HepG2 (cell line): ENCODE data around the gene TLK1. TPM values are rescaled to one million over a fixed set of nuclear protein-coding genes. Genes with fewer than 3 reads are reported as not detected.

Experiments used
- CREM ChIP-seq, 2 experiments: sonication (generic) in 1 of 2; formaldehyde crosslinking in 1 of 2; IDR thresholded peaks; 2 replicates each; pipeline versions ENCODE4 v1.4.0 to v1.6.1; 2016 to 2020; ENCODE audit warnings: antibody characterized with exemption in 1 of 2, mild to moderate bottlenecking in 1 of 2, missing genetic modification reagents in 1 of 2
- EZH2 ChIP-seq: conservative IDR thresholded peaks from 2 replicates; pipeline ENCODE4 v1.6.1; 2012; ENCODE audit warnings: mild to moderate bottlenecking, low read depth, low read length, moderate library complexity
- FOXC1 ChIP-seq: sonication (generic); formaldehyde crosslinking; IDR thresholded peaks from 2 replicates; pipeline ENCODE4 v1.8.0; 2022; ENCODE audit warnings: mild to moderate bottlenecking, missing genetic modification reagents, borderline replicate concordance
- HES4 ChIP-seq: sonication (generic); formaldehyde crosslinking; IDR thresholded peaks from 2 replicates; pipeline ENCODE4 v1.9.0; 2021; ENCODE audit warnings: mild to moderate bottlenecking, missing genetic modification reagents, borderline replicate concordance
- HNRNPL ChIP-seq: fragments of 200-400 bp; formaldehyde crosslinking; IDR thresholded peaks from 2 replicates; pipeline ENCODE4 v1.6.1; 2017; ENCODE audit warnings: mild to moderate bottlenecking, low read depth, low read length
- HOXD1 ChIP-seq: sonication (generic); formaldehyde crosslinking; IDR thresholded peaks from 2 replicates; pipeline ENCODE4 v1.5.0; 2020; ENCODE audit warnings: missing genetic modification reagents
- KDM3A ChIP-seq: IDR thresholded peaks from 2 replicates; pipeline ENCODE4 v1.6.1; 2018; ENCODE audit warnings: low read depth, missing compliant biosample characterization
- KLF6 ChIP-seq: IDR thresholded peaks from 2 replicates; pipeline ENCODE4 v1.8.0; 2016; ENCODE audit warnings: missing biosample characterization, missing genetic modification reagents
- MNT ChIP-seq: fragments of 450-650 bp; IDR thresholded peaks from 2 replicates; pipeline ENCODE4 v1.6.1; 2016
- NFYC ChIP-seq: IDR thresholded peaks from 2 replicates; pipeline ENCODE4 v1.6.1; 2016; ENCODE audit warnings: missing genetic modification reagents, missing compliant biosample characterization
- PRMT3 ChIP-seq: sonication (generic); formaldehyde crosslinking; IDR thresholded peaks from 2 replicates; pipeline ENCODE4 v1.8.1; 2022; ENCODE audit warnings: low read depth, mild to moderate bottlenecking, moderate library complexity, missing genetic modification reagents, borderline replicate concordance
- SAFB2 ChIP-seq: sonication (generic); formaldehyde crosslinking; IDR thresholded peaks from 2 replicates; pipeline ENCODE4 v1.5.1; 2020; ENCODE audit warnings: missing genetic modification reagents, low read depth, mild to moderate bottlenecking, borderline replicate concordance
- SIX4 ChIP-seq: sonication (generic); formaldehyde crosslinking; IDR thresholded peaks from 2 replicates; pipeline ENCODE4 v1.4.0; 2020; ENCODE audit warnings: missing genetic modification reagents
- SNAPC2 ChIP-seq: sonication (generic); formaldehyde crosslinking; IDR thresholded peaks from 2 replicates; pipeline ENCODE4 v1.8.1; 2022; ENCODE audit warnings: mild to moderate bottlenecking, missing genetic modification reagents
- TRAFD1 ChIP-seq: sonication (generic); formaldehyde crosslinking; IDR thresholded peaks from 2 replicates; pipeline ENCODE4 v1.5.1; 2020; ENCODE audit warnings: missing genetic modification reagents, mild to moderate bottlenecking, borderline replicate concordance
- ZBTB3 ChIP-seq: sonication (generic); formaldehyde crosslinking; IDR thresholded peaks from 2 replicates; pipeline ENCODE4 v1.4.0; 2020; ENCODE audit warnings: low read depth, mild to moderate bottlenecking, moderate library complexity, missing genetic modification reagents, borderline replicate concordance
- ZNF263 ChIP-seq: sonication (generic); formaldehyde crosslinking; IDR thresholded peaks from 2 replicates; pipeline ENCODE4 v1.4.0; 2020; ENCODE audit warnings: missing genetic modification reagents
- ZNF407 ChIP-seq: sonication (generic); formaldehyde crosslinking; IDR thresholded peaks from one replicate; pipeline ENCODE4 v1.5.1; 2020; ENCODE audit warnings: mild to moderate bottlenecking, missing genetic modification reagents; ENCODE audit errors: not compliant biosample characterization
- polyA plus RNA-seq, 8 experiments: library from polyadenylated mRNA; depleted of rRNA in 3 of 8; stranded (reverse) in 7 of 8; unstranded in 1 of 8; fragments of >200 nt; fragmentation: Illumina TruSeq in 4 of 8; extraction: Trizol in 4 of 8; gene quantifications; 2 replicates each; pipeline versions ENCODE4 v1.2.1 to v1.2.3, GENCODE V29; 2011 to 2016; ENCODE audit warnings: low read depth in 4 of 8, missing spikeins in 1 of 8, mixed read lengths in 1 of 8; ENCODE audit not compliant: insufficient read depth in 1 of 8
- total RNA-seq, 5 experiments: library from RNA; depleted of rRNA; stranded (reverse); fragments of >200 nt; fragmentation: Illumina TruSeq; extraction: Trizol; gene quantifications; 2 replicates each; pipeline ENCODE4 v1.2.3, GENCODE V29; 2016; ENCODE audit warnings: low read depth in 1 of 5

The TLK1 gene
- total and polyA plus RNA-seq, 2 of the 13 experiments (the other 11 are each of a cell fraction or from before 2014, with no cell fraction given), result 16.8 to 28.7 TPM

GRCh38 chr2:170974304-170974993, 186.2 kb downstream of the TLK1 start (continued):
- peak; percentile 77 for TF ChIP-seq ZNF407
- TF ChIP-seq KLF6 (CRISPR knock-in tag), result no peak; the same call in none of the 2 replicates
- no peak for TF ChIP-seq SNAPC2
- TF ChIP-seq FOXC1, result no peak
- no peak for TF ChIP-seq CREM (IDR thresholded peaks at IDR 0.05)
- no peak for TF ChIP-seq CREM (CRISPR knock-in tag; IDR thresholded peaks at IDR 0.05)
- TF ChIP-seq SIX4 (CRISPR knock-in tag), result 0 out of 2 replicates have a peak, but pooled peaks have one; percentile 9
- peak; percentile 62 for TF ChIP-seq MNT
- no peak for TF ChIP-seq ZNF263 (CRISPR knock-in tag)
- no peak for TF ChIP-seq HNRNPL
- TF ChIP-seq ZBTB3 (CRISPR knock-in tag), result no peak
- 0 out of 2 replicates have a peak, but pooled peaks have one; percentile 2 for TF ChIP-seq SAFB2
- 0 out of 2 replicates have a peak, but pooled peaks have one; percentile 19 for TF ChIP-seq NFYC
- TF ChIP-seq PRMT3 (CRISPR knock-in tag), result 0 out of 2 replicates have a peak, but pooled peaks have one; percentile 76
- TF ChIP-seq TRAFD1, result no peak
- no peak for TF ChIP-seq EZH2
- TF ChIP-seq HOXD1, result no peak
- no peak for TF ChIP-seq HES4 (CRISPR knock-in tag)
- TF ChIP-seq KDM3A (CRISPR knock-in tag), result no peak; the same call in 1 of the 2 replicates
